ENCODE measurements around the gene RAPGEF2. TPM values are rescaled to one million over a fixed set of nuclear protein-coding genes. Genes with fewer than 3 reads are reported as not detected.

Gene RAPGEF2
- total and polyA plus RNA-seq, 2 donors (not counting 1 experiment from before 2014, with no cell fraction given), result 10.9 to 45.8 TPM

- H3K9me3 Mint-ChIP-seq (ENCODE audit: insufficient read depth), result no peaks in the 10 kb centered on the region
- TF ChIP-seq EZH2 (IDR thresholded peaks at IDR 0.05; ENCODE audit: borderline replicate concordance, insufficient read depth, low read depth, low read length, poor library complexity, severe bottlenecking) (no peak), CTCF (IDR thresholded peaks at IDR 0.05) (no peak)
- ATAC-seq (ENCODE audit: low read depth) (no peak), DNase-seq (no peak)
- Histone ChIP-seq H3K9me3 (ENCODE audit: control extremely low read depth in 1 of 3, control insufficient read depth in 2 of 3, insufficient read depth in 1 of 3, low read length in 2 of 3) (no peaks in the 10 kb centered on the region), H3K36me3 (replicated peaks in 1 of 2; ENCODE audit: control extremely low read depth in 1 of 2, control insufficient read depth in 1 of 2, extremely low read depth in 1 of 2, insufficient read depth in 2 of 2, low read length in 1 of 2) (no peaks in the 10 kb centered on the region), H3K9ac (ENCODE audit: low read length) (no peak overlapping the region), H3K79me2 (ENCODE audit: control insufficient read depth, insufficient read depth, low read length) (no peaks in the 10 kb centered on the region), H4K20me1 (ENCODE audit: control insufficient read depth, insufficient read depth, low read length, poor library complexity, severe bottlenecking) (no peaks in the 10 kb centered on the region), H3K27me3 (replicated peaks in 1 of 4; ENCODE audit: control extremely low read depth in 1 of 4, control insufficient read depth in 3 of 4, insufficient read depth in 4 of 4, low read length in 3 of 4) (peaks cover 0 to 6% (median 0%) of the 10 kb centered on the region in 4 experiments), H3K4me1 (ENCODE audit: control insufficient read depth in 2 of 2, insufficient read depth in 2 of 2, low read length in 2 of 2) (peaks cover 5 to 7% of the 10 kb centered on the region in 2 donors), H3K4me2 (replicated peaks; ENCODE audit: low read depth, low read length, poor library complexity, severe bottlenecking) (no peak overlapping the region), H3K27ac (ENCODE audit: low read length in 2 of 2) (no peak overlapping the region), H3K4me3 (ENCODE audit: control extremely low read depth in 1 of 5, extremely low read depth in 1 of 5, insufficient read depth in 1 of 5, low read depth in 2 of 5, low read length in 4 of 5) (no peak overlapping the region), H2AFZ (ENCODE audit: insufficient read depth, low read depth, low read length, poor library complexity, severe bottlenecking) (no peak overlapping the region)
- H3K4me1 Mint-ChIP-seq, result peaks cover 14% of the 10 kb centered on the region
- POLR2A ChIA-PET, result no interaction called here
- WGBS (ENCODE audit: insufficient coverage), result 80% methylated on average over 1 of the region's 2 CpGs
- no peak overlapping the region for H3K27ac Mint-ChIP-seq
- intact Hi-C loops (cut with micrococcal nuclease), result no loop called here
- CTCF ChIA-PET, result no interaction called here
- no peak overlapping the region for H3K4me3 Mint-ChIP-seq
- H3K27me3 Mint-ChIP-seq, result peaks cover 4% of the 10 kb centered on the region
Measured at GRCh38 chr4:159368320-159368719, 265.4 kb downstream of the RAPGEF2 start.

GRCh38 chr4:159369256-159369655 is 266.4 kb downstream of the RAPGEF2 start:
- H3K36me3 ChIP-seq (replicated peaks in 1 of 2; ENCODE audit: control extremely low read depth in 1 of 2, control insufficient read depth in 1 of 2, extremely low read depth in 1 of 2, insufficient read depth in 2 of 2, low read length in 1 of 2), result no peaks in the 10 kb centered on the region
- Mint-ChIP-seq H3K27me3 (peaks cover 4% of the 10 kb centered on the region), H3K4me3 (no peak overlapping the region), H3K9me3 (ENCODE audit: insufficient read depth) (no peaks in the 10 kb centered on the region), H3K4me1 (peaks cover 14% of the 10 kb centered on the region), H3K27ac (no peak overlapping the region)
- TF ChIP-seq EZH2 (IDR thresholded peaks at IDR 0.05; ENCODE audit: borderline replicate concordance, insufficient read depth, low read depth, low read length, poor library complexity, severe bottlenecking), result no peak
- no peak for TF ChIP-seq CTCF (IDR thresholded peaks at IDR 0.05)
- H3K27me3 ChIP-seq (replicated peaks in 1 of 4; ENCODE audit: control extremely low read depth in 1 of 4, control insufficient read depth in 3 of 4, insufficient read depth in 4 of 4, low read length in 3 of 4), result peaks cover 0 to 6% (median 0%) of the 10 kb centered on the region in 4 experiments
- CTCF ChIA-PET, result no interaction called here
- no peak overlapping the region for H3K4me2 ChIP-seq (replicated peaks; ENCODE audit: low read depth, low read length, poor library complexity, severe bottlenecking)
- no peak overlapping the region for H3K4me3 ChIP-seq (ENCODE audit: control extremely low read depth in 1 of 5, extremely low read depth in 1 of 5, insufficient read depth in 1 of 5, low read depth in 2 of 5, low read length in 4 of 5)
- peaks cover 5 to 7% of the 10 kb centered on the region in 2 donors for H3K4me1 ChIP-seq (ENCODE audit: control insufficient read depth in 2 of 2, insufficient read depth in 2 of 2, low read length in 2 of 2)
- no peaks in the 10 kb centered on the region for H4K20me1 ChIP-seq (ENCODE audit: control insufficient read depth, insufficient read depth, low read length, poor library complexity, severe bottlenecking)
- H3K79me2 ChIP-seq (ENCODE audit: control insufficient read depth, insufficient read depth, low read length), result no peaks in the 10 kb centered on the region
- H2AFZ ChIP-seq (ENCODE audit: insufficient read depth, low read depth, low read length, poor library complexity, severe bottlenecking), result no peak overlapping the region
- no peak overlapping the region for H3K9ac ChIP-seq (ENCODE audit: low read length)
- DNase-seq (no peak), ATAC-seq (ENCODE audit: low read depth) (no peak)
- POLR2A ChIA-PET, result no interaction called here
- WGBS (ENCODE audit: insufficient coverage), result 95% methylated on average over 8 of the region's 8 CpGs
- intact Hi-C loops (cut with micrococcal nuclease), result no loop called here
- no peak overlapping the region for H3K27ac ChIP-seq (ENCODE audit: low read length in 2 of 2)
- no peaks in the 10 kb centered on the region for H3K9me3 ChIP-seq (ENCODE audit: control extremely low read depth in 1 of 3, control insufficient read depth in 2 of 3, insufficient read depth in 1 of 3, low read length in 2 of 3)

All from B cell (primary cell).